Stimulated activated CD8-positive, alpha-beta memory T cell treated with anti-CD3 and anti-CD28 coated beads, Interleukin-12 subunit alpha, Interleukin-12 subunit beta, amount 100 ng/mL, for 24 hours (primary cell): ENCODE measurements around the gene FGD5.

Experiments used
- DNase-seq: peaks from one replicate; pipeline ENCODE4 v3.0.0-alpha.2; 2020; ENCODE audit errors: extremely low read depth

The FGD5 gene

GRCh38 chr3:14789640-14790285, 29.0 kb upstream of the FGD5 start:
- DNase-seq: no peak

DNA sequence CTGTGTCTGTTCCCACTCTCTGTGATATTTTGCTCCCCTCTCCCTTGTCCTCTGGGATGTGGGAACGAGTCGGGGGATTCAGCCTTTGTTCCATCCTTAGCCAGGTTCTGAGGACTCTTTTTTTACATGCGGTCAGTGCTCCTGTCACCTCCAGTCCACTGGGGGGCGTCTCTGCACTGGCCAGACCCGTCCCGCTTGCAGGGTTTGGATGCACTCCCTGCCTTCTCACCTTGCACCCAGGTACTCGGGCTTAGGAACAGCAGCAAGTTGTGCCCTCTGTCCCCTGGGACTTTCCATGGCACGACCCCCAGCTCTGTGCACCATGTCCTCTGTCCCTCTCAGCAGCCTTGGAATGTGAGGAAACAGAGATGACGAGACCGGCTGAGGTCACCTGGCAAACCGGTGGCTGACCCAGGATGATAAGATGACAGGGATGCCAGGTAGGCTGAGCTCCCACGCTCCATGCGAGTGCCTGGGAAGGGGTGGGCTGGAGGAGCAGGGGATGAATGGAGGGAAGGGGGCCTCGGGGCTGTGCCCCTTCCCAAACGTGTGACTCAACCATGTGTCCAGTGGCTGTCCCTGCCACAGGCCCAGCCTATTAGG, 27.3 kb upstream of the FGD5 start:
- DNase-seq: no peak

DNA sequence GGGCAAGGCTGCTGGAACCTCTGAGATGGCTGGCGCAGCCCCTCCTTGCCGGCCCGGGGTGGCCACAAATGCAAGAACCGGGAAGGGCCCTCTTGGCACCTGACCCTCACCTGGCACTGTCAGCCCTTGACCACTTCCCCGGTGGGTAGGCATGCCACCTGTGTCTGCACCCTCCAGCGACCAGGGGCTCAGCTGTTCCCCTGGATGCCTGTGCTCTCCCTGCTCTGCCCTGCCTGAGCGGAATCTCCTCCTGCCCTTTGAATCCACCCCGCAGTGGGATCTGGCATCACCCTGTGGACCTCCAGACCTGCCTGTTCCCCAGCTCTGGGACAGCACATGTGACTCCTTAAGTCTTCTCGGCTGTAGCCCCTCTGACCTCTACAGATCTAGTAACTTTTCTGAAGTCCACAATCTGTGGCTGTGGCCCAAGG, 26.1 kb upstream of the FGD5 start:
- DNase-seq: no peak

DNA sequence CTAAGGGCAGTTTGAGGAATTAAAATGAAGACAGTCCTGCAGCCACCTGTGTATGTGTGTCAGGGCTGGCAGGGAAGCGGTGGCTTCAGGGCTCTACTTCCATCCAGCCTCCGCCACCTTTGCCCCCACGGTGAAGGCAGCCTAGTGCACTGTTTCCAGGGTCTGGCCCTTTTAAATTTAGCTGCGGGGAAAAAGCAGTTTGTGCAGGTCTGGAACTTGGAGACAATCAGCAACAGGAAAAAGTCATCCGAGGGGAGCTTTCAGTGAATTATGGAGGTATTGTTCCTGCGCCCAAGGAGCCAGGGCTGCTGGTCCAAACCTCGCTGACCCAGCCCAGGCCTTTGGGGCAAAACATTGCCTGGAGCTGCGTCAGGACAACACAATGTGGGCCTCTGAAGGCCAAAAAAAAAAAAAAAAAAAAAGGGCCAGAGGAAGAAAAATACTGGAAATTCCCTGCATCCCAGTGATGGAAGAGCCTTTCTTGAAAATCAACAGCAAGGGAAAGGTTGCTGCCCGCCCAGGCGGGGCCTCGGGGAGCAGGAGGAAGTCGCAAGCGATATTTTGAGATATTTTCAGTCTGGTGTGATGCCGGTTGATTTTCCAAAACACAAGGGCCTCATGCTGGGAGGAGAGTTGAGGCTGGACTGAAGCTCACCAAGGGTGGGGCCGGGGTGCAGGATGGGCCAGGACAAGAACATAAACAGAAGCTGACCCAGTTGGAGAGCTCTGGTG, 25.5 kb upstream of the FGD5 start:
- DNase-seq: no peak

DNA sequence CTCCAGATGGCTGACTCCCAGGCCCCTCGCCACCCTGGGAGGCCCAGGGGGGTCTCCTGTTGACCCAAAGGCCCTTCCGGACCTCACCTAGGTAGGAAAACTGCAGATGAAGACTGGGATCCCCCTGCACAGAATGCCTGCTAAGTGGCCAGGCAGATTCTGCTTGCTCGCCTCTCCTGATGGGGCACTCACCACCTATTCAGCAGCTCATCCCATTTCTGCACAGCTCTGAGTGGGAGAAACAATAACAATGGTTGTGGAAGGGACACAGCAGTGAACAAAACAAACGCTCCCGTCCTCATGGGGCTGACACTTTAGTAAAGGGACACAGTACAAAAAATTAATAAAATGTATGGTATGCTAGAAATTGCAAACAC, 24.9 kb upstream of the FGD5 start:
- no peak for DNase-seq

DNA sequence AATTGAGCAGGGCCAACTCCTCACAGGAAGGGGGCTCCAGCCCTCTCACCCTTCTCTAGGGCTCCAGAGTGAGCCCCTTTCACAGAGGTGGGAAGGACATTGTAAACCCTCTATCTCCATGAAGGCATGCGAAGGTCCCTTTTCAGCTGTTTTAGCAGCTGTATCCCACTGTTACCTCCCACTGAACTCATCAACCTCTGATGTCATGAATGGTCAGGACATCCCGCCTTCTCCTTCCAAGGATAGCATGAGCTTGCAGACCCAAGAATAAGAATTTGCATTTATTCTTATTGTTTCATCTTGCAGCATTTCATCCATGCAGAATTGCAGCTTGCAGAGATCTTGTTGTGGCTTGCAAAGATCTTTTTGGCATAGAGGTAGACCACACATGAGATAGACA, 24.3 kb upstream of the FGD5 start:
- no peak for DNase-seq

GRCh38 chr3:14795996-14796395, 22.8 kb upstream of the FGD5 start:
- DNase-seq: no peak

DNA sequence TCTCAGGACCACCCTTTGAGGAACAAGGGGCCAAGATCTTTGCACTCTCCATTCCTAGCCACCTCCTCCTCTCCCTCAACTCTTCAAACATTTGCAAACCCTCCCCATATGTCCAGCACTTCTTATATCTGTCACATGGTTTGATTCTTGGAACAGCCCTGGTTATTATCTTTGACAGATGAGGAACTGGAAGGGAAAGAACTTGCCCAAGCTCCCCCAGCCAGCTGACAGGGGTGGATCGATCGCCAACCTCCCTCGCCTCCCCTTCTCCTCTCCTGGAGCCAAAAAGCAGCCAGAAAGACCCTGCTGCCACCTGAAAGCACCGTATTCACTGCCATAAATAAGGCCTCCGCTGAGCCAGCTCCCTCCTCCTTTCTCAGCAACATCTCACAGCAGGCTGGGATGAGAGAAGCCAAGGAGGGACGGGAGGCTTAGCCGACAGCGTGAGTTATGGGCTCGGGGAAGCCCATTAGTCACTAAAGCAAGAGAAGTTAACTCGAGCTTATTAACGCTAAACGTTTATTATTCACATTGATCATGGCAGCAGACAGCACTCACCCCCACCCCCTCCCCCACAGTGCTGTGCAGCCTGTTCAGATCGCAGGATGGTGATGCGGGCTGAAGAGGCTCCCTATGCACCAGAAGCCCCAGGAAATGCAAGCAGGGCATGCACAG, 22.2 kb upstream of the FGD5 start:
- DNase-seq: no peak

DNA sequence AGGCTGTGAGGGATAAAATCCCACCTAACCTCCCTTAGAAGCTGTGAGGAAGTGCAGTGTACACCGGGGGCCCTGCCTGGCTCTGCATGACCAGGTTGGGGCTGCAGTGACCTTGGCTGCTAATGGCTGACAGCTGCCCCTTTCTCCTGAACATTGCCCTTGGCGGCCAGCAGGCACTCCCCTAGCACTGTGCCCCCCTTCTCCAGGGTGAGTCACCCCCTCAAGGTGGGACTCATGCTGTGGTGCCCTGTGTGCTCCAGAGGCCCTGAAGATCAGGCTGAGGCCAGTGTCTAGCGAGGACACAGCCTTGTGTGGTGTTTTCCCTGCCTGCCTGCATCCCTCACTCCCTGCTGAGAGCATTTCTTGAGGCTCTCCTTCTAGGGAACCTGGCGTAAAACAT, 21.0 kb upstream of the FGD5 start:
- no peak for DNase-seq

DNA sequence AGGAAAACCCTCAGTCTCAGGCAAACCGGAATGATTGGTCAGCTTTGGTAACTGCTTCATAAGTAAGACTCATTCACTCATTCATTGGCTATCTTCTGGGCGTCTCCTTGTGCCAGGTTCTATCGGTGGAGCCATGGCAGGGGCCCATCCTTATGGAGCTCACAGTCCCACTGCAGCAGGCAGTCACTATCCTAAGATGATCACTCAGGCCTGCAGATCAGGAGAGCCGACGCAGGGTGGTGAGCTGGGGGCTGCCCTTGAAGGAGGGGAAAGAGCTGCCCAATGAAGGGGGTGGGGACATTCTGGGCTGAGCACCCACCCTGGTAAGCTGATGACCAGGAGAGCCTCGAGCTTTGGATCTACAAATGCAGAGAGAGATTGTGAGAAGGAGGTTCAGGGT, 20.5 kb upstream of the FGD5 start:
- no peak for DNase-seq

DNA sequence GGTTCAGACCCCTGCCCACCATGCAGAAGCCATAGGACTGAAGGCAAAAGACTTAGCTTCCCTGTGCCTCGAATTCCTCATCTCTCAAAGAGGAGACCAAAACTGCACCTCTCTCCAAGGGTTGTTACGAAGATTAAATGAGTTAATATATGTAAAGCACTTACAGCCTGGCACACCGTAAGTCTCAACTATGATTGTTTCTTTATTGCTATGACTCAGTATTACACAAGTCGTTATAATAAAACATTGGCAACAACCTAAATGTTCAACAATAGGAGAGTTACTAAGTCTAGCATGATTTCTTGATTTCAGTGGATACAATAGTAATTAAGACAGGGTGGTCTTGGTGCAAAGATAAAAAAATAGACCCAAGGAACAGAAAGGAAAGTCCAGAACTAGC, 19.6 kb upstream of the FGD5 start:
- no peak for DNase-seq

- DNase-seq: no peak
Observed at GRCh38 chr3:14801031-14801430, 17.7 kb upstream of the FGD5 start.

DNA sequence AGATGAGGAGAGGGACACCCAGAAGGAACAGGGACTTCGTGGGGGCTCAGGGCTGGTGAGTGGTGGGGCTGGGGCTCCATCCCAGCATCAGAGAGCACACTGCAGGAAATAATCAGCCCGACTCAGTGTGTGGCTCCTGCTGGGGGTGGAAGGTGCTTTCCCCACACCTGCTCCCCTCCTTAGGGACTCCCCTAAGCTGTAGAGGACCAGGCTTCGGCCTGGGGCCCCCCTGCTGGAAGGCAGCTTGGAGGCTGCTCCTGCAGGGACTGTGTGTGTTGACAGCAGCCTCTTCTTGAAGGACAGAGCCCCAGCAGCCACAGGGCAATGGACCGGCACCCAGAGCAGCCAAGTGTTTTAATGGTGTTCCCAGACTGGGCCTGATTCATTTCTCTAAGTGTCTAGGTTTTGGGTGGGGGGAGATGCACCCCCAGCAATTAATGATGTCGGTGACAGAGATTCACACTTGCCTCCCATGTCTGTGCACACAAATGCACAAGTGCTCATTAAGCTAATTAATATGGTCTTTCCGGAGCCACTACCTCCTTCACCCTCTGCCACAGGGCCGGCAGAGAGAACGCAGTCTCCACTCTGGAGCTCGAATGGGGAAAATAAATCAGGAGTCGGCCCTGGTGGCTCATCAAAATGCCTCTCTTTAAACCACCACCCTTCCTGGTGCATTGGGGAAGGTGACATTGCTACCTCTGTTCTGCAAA, 16.9 kb upstream of the FGD5 start:
- no peak for DNase-seq

DNA sequence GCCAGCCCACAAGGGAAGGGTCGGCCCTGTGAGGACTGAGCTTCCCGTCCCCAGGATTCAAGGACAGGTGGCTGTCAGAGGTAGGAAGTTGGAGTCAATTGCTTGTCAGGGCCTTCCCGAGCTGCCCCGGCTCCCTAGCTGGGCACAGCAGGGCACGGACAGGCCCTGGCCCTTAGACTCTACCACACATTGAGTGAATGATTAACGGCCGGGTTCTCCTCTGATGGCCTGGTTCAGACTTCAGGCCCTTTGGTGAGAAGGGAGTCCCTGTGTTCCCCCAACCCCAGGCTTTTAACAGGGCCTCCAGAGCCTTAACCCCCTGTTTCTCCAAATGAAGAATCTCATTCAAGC, 16.4 kb upstream of the FGD5 start:
- no peak for DNase-seq

DNA sequence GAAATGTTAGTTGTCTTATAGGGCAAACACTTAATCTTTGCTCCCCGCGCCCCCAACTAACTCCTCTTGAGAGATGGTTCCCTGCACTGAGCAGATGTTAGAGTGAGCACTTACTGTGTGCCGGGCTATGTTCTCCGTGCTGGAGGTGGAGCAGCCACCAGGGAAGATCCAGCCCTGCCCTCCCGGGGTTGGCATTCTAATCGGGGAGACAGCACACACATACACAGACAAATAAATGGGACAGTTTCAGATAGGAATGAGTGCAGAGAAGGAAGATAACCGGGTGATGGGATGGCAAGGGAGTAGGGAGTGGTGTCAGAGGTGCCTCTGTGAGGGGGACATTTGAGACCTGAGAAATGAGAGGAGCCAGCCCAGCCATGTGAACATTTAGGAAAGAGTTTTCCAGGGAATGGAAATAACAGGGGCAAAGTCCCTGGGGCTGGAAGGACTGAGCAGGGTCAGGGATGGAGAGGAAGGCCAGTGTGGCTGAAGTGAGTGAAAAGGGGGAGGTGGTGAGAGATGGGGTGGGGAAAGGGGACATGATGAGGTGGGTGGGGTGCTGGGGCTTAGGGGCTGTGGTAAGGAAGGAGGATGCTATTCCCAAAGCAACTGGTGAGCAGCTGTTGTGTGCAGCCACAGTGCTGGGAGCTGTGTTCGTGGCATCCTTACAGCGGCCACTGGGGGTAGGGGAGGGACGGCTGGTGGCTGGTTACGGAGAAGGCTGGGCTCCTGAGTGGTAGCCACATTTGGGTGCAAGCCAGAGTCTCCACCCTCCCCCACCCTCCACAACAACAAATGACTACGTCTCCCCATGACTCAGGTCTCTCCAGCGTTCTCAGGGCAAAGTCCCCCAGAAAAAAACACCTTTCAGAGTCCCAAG, 15.4 kb upstream of the FGD5 start:
- DNase-seq: no peak

GRCh38 chr3:14803981-14804834, 14.6 kb upstream of the FGD5 start:
- no peak for DNase-seq

DNA sequence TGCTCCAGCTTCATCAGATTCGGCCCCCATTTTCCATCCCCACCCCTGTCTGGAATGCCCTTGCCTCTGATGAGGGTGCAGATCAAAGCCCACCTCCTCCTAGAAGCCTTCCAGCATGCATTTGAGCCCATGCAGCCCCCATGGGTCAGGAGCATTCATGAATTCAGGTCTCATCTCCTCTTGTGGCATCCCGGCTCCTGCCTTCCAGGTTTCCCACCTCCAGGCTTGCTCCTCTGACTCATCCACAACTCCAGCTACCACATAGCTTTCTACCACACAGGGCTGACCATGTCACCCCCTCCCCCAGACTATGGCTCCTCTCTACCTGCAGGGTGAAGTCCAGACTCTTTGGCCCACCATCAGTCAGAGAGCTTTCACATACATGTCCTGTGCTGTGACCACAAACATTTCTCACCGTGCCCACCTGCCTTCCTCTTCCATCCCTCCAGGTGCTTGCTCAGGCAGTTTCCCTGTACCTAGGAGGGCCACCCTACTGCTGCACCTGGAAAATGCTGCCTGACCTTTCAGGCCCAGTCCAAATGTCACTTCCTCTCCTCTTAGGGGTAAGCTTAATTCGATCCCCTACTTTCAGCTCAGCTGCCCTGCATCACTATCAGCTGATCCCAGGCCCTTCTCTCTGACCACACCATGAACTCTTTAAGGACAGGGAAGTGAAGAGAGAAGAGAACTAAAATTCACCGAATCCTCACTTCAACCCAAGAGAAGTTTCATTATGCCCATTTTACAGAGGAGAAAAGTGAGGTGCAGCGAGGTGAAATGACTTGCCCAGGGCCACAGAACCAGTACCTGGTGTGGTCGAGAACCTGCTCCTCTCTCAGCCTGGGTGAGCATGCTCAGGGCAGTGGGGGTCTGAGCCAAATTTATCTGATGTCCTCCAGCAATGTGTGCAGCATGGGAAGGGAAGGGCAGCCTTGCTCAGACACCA, 13.7 kb upstream of the FGD5 start:
- no peak for DNase-seq

GRCh38 chr3:14805961-14806537, 12.7 kb upstream of the FGD5 start:
- DNase-seq: no peak
